Fibroblast of skin of left quadriceps (primary cell): ENCODE data around the gene CDX2.
"Not testable (repeated sequence)": the region's sequence is repeated elsewhere in the genome, so short reads cannot be mapped to it uniquely, and the experiment has no call there.

Experiments used
- DNase-seq, 2 experiments: peaks; one replicate each; pipeline ENCODE4 v3.0.0-alpha.2; 2013; ENCODE audit warnings: low read depth in 2 of 2

The CDX2 gene

GRCh38 chr13:27969082-27969865 is at the start of gene CDX2:
CDX2 (minus strand) TSS chr13:27969315; CDS start chr13:27969006, 309 bp downstream.
- no peak for DNase-seq

- DNase-seq = no peak
These were observed 45.2 kb upstream of the CDX2 start for GRCh38 chr13:28014301-28014700.

GRCh38 chr13:28013482-28013881 is 44.4 kb upstream of the CDX2 start:
- no peak for DNase-seq

- DNase-seq = no peak
These were observed 43.8 kb upstream of the CDX2 start for GRCh38 chr13:28012896-28013295.

GRCh38 chr13:28012383-28012782 is 43.3 kb upstream of the CDX2 start:
- DNase-seq = no peak

GRCh38 chr13:28010046-28010445 is 40.9 kb upstream of the CDX2 start:
- no peak for DNase-seq

GRCh38 chr13:28005016-28005415 is 35.9 kb upstream of the CDX2 start:
- not testable (repeated sequence) for DNase-seq

- DNase-seq = no peak
These were observed 34.0 kb upstream of the CDX2 start for GRCh38 chr13:28002886-28003698.

GRCh38 chr13:28001837-28002473 is 32.8 kb upstream of the CDX2 start:
- DNase-seq = no peak

GRCh38 chr13:28001049-28001448 is 31.9 kb upstream of the CDX2 start:
- no peak for DNase-seq

GRCh38 chr13:28000567-28000966 is 31.5 kb upstream of the CDX2 start:
- no peak for DNase-seq

GRCh38 chr13:27997904-27998522 is 28.9 kb upstream of the CDX2 start:
- peak in 1 of 2 experiments; percentile 6 for DNase-seq

GRCh38 chr13:27991881-27992280 is 22.8 kb upstream of the CDX2 start:
- DNase-seq = no peak

- no peak for DNase-seq
These were observed 19.4 kb upstream of the CDX2 start, which contains the start of gene URAD for GRCh38 chr13:27988520-27988919. URAD (minus strand) TSS chr13:27988693; CDS start chr13:27988637, 56 bp downstream.

GRCh38 chr13:27985600-27985999 is 16.5 kb upstream of the CDX2 start:
- DNase-seq = no peak

- DNase-seq = no peak
These were observed 13.2 kb upstream of the CDX2 start for GRCh38 chr13:27982361-27982760.

GRCh38 chr13:27981006-27981708 is 12.0 kb upstream of the CDX2 start:
- no peak for DNase-seq

- no peak for DNase-seq
These were observed 11.3 kb upstream of the CDX2 start for GRCh38 chr13:27980280-27980998.

- DNase-seq = no peak
These were observed 10.7 kb upstream of the CDX2 start for GRCh38 chr13:27979765-27980279.

- no peak for DNase-seq
These were observed 10.0 kb upstream of the CDX2 start for GRCh38 chr13:27979001-27979643.
